GM06990 (cell line): ENCODE measurements around the gene OSBPL10.

ENCODE experiments used
- DNase-seq: peaks from one replicate; pipeline ENCODE4 v3.0.0-alpha.2; 2011; ENCODE audit not compliant: insufficient read length; ENCODE audit errors: extremely low read depth
- H3K27me3 ChIP-seq: replicated peaks from 2 replicates; pipeline ENCODE4 v1.6.0; 2011; ENCODE audit warnings: low read length; ENCODE audit not compliant: control insufficient read depth, insufficient read depth
- H3K36me3 ChIP-seq: 2 replicates; pipeline ENCODE4 v1.5.1; 2011; ENCODE audit warnings: low read length; ENCODE audit not compliant: control insufficient read depth, insufficient read depth
- H3K4me3 ChIP-seq: replicated peaks from 2 replicates; pipeline ENCODE4 v1.5.1; 2011; ENCODE audit warnings: low read depth, mild to moderate bottlenecking, control low read depth, low read length
- CTCF ChIP-seq: IDR thresholded peaks from 2 replicates; pipeline ENCODE4 v1.5.1; 2011; ENCODE audit warnings: low read length, control low read depth, mild to moderate bottlenecking, inconsistent platforms; ENCODE audit not compliant: insufficient read depth, poor library complexity, severe bottlenecking

Gene OSBPL10

GRCh38 chr3:31735667-31736066 lies 245.4 kb downstream of the OSBPL10 start:
- Histone ChIP-seq H3K27me3 (no peaks in the 10 kb centered on the region; the same call in 1 of the 2 replicates), H3K36me3 (no peaks in the 10 kb centered on the region), H3K4me3 (no peak overlapping the region)
- TF ChIP-seq CTCF = no peak
- no peak for DNase-seq

DNA sequence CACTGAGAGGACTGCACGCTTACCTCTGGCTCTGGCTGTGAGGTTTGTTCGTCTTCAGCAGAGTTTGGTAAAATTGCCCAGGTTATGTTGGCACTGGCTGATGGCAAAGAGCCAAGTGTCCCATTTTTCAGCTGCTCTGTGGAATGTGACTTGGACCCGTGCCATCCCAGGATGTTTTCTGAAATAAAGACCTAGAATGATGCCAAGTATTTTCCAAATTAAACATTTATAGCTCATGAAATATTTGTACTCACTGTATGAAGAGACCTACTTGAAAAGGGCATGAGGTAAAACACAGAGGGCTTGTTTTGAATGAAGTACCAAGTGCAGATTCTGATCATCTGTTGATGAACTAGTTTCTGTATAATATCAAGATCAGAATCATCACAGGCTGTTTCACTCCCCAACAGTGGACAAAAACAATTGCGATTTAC lies 247.8 kb downstream of the OSBPL10 start:
- no peak for TF ChIP-seq CTCF
- H3K36me3 ChIP-seq = no peaks in the 10 kb centered on the region
- no peak overlapping the region for H3K4me3 ChIP-seq
- no peaks in the 10 kb centered on the region for H3K27me3 ChIP-seq
- DNase-seq = no peak

DNA sequence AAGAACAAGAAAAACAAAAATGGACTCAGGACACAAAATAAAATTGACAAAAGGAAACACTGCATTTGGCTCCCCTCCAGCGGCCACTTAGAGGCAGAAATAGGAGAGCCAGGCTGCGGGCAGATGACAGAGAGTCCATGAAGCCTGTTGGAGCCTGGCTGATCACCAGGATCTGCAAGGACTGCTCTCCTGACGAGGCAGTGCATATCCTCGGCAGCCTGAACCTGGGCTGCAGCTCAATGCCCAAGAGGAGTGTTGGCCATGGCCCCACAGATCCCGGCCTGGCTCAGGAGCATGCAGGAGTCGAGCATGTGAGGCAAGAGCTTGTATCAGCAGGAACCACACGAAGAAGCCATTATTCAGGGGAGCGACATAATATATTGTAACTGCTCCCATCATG lies 248.5 kb downstream of the OSBPL10 start:
- Histone ChIP-seq H3K36me3 (no peaks in the 10 kb centered on the region), H3K27me3 (no peaks in the 10 kb centered on the region), H3K4me3 (no peak overlapping the region)
- no peak for TF ChIP-seq CTCF
- DNase-seq = no peak

- no peak overlapping the region for H3K4me3 ChIP-seq
- DNase-seq = no peak
Observed at GRCh38 chr3:31729573-31729972, 251.5 kb downstream of the OSBPL10 start.

GRCh38 chr3:31729082-31729481 lies 252.0 kb downstream of the OSBPL10 start:
- Histone ChIP-seq H3K27me3 (no peaks in the 10 kb centered on the region), H3K4me3 (no peak overlapping the region), H3K36me3 (no peaks in the 10 kb centered on the region)
- no peak for TF ChIP-seq CTCF
- no peak for DNase-seq

More at GRCh38 chr3:31729573-31729972, 251.5 kb downstream of the OSBPL10 start:
- Histone ChIP-seq H3K36me3 (no peaks in the 10 kb centered on the region), H3K27me3 (no peaks in the 10 kb centered on the region)
- TF ChIP-seq CTCF = no peak

GRCh38 chr3:31728403-31728802 lies 252.7 kb downstream of the OSBPL10 start:
- Histone ChIP-seq H3K36me3 (no peaks in the 10 kb centered on the region), H3K4me3 (no peak overlapping the region), H3K27me3 (no peaks in the 10 kb centered on the region)
- no peak for TF ChIP-seq CTCF
- DNase-seq = no peak
